Gastroesophageal sphincter (tissue), 4 donors: ENCODE results near the gene CXXC5. TPM values are rescaled to one million over a fixed set of nuclear protein-coding genes. Genes with fewer than 3 reads are reported as not detected.

ENCODE experiments used
- ATAC-seq: fragments of 150-250 bp; one replicate; pipeline ENCODE4 v1.9.1; 2016; ENCODE audit warnings: mild to moderate bottlenecking, moderate library complexity
- H3K27ac ChIP-seq, 4 donors: fragments of 200-600 bp; sonication (generic) in 3 of 4; 1 replicate in 3 of 4; 2 replicates in 1 of 4; pipeline ENCODE4 v1.5.1; 2016 to 2019
- H3K27me3 ChIP-seq: fragments of 200-600 bp; sonication (generic); one replicate; pipeline ENCODE4 v1.5.1; 2019
- H3K36me3 ChIP-seq, 2 donors: fragments of 200-600 bp; sonication (generic); one replicate each; pipeline ENCODE4 v1.5.1; 2019; ENCODE audit warnings: control low read depth in 1 of 2
- H3K4me1 ChIP-seq, 3 donors: fragments of 200-600 bp; sonication (generic); 1 replicate in 2 of 3; 2 replicates in 1 of 3; pipeline ENCODE4 v1.5.1; 2016 to 2019; ENCODE audit warnings: control low read depth in 2 of 3
- H3K4me3 ChIP-seq, 2 donors: fragments of 200-600 bp; sonication (generic); one replicate each; pipeline ENCODE4 v1.5.1; 2019; ENCODE audit warnings: mild to moderate bottlenecking in 1 of 2, moderate library complexity in 1 of 2
- H3K9me3 ChIP-seq, 3 donors: fragments of 200-600 bp; sonication (generic); one replicate each; pipeline ENCODE4 v1.5.1; 2017 to 2019; ENCODE audit warnings: control low read depth in 2 of 3
- CTCF ChIP-seq, 4 experiments: fragments of 200-600 bp in 2 of 4; fragments of 450-650 bp in 2 of 4; sonication (generic) in 1 of 4; IDR thresholded peaks; one replicate each; pipeline ENCODE4 v1.5.1; 2017 to 2019; ENCODE audit warnings: antibody characterized with exemption in 4 of 4, mild to moderate bottlenecking in 2 of 4, moderate library complexity in 2 of 4
- EP300 ChIP-seq: sonication (generic); formaldehyde crosslinking; IDR thresholded peaks from one replicate; pipeline ENCODE4 v1.6.1; 2017; ENCODE audit warnings: antibody characterized with exemption, mild to moderate bottlenecking
- POLR2A ChIP-seq, 2 donors: fragments of 450-650 bp; IDR thresholded peaks; one replicate each; pipeline ENCODE4 v1.6.1; 2017; ENCODE audit warnings: antibody characterized with exemption in 2 of 2, mild to moderate bottlenecking in 2 of 2, moderate library complexity in 1 of 2
- POLR2AphosphoS5 ChIP-seq: sonication (generic); formaldehyde crosslinking; IDR thresholded peaks from one replicate; pipeline ENCODE4 v1.6.1; 2017; ENCODE audit warnings: antibody characterized with exemption
- WGBS, 2 donors: methylation state at CpG; one replicate each; pipeline ENCODE4 v1.1.5; 2018; ENCODE audit warnings: low coverage in 1 of 2; 5-methylcytosine and 5-hydroxymethylcytosine counted together
- total RNA-seq, 4 donors: library from RNA; depleted of rRNA; stranded (reverse); fragments of >200 nt; gene quantifications; one replicate each; pipeline ENCODE4 v1.1.0, GENCODE V29; 2016

CXXC5 gene
- total RNA-seq, 4 donors from 2014 or later, result 30.0 to 50.7 (median 35.1) TPM

DNA sequence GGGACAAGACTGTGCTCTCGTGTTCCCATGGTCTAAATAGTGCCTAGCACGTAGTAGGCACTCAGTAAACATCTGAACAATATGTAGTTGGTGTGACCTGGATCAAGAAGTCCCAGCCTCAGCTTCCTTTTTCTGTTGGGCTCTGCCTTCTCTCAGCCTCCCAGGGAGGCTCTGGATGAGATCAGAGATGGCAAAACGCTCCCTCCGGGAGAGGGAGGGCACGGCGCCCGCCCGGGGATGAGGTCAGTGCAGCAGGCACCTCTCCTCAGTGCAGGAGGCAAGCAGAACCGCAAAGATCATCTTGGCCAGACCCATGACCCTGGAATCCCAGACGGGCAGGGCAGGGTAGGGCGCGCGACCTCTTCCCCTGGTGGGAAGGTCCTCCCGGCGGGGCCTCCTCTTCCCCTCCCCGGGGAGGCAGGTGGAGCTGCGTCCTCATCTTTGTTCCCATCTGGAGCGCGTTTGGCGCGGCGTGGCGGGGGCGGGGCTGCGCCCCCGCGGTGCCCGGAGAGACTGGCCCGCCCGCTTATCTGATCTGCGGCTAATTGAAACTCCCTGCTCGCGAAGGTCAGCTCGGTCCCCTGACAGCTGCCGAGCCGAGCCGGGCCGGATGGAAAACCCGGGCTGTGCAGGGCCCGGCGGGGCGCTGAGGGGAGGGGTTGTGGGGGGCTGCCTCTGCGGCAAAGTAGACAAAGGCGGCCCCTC is 60.9 kb downstream of the CXXC5 start:
- ATAC-seq, result peak; percentile 64
- H3K36me3 ChIP-seq, result no peaks in the 10 kb centered on the region
- H3K27ac ChIP-seq, result peak overlapping the region in 3 of 4 donors; percentile 69 to 76 (median 75)
- H3K27me3 ChIP-seq, result no peaks in the 10 kb centered on the region
- no peaks in the 10 kb centered on the region for H3K9me3 ChIP-seq
- peaks cover 0 to 43% (median 21%) of the 10 kb centered on the region in 3 donors for H3K4me1 ChIP-seq
- TF ChIP-seq POLR2AphosphoS5 (peak; percentile 63), EP300 (no peak), CTCF (IDR thresholded peaks at IDR 0.05) (no peak), POLR2A (IDR thresholded peaks at IDR 0.05) (no peak)
- WGBS, 2 donors, result 55% methylated on average over 2 of the region's 44 CpGs; no CpG with 5 or more reads in 1 of the 2 donors
- H3K4me3 ChIP-seq, result peak overlapping the region; percentile 1 to 61

DNA sequence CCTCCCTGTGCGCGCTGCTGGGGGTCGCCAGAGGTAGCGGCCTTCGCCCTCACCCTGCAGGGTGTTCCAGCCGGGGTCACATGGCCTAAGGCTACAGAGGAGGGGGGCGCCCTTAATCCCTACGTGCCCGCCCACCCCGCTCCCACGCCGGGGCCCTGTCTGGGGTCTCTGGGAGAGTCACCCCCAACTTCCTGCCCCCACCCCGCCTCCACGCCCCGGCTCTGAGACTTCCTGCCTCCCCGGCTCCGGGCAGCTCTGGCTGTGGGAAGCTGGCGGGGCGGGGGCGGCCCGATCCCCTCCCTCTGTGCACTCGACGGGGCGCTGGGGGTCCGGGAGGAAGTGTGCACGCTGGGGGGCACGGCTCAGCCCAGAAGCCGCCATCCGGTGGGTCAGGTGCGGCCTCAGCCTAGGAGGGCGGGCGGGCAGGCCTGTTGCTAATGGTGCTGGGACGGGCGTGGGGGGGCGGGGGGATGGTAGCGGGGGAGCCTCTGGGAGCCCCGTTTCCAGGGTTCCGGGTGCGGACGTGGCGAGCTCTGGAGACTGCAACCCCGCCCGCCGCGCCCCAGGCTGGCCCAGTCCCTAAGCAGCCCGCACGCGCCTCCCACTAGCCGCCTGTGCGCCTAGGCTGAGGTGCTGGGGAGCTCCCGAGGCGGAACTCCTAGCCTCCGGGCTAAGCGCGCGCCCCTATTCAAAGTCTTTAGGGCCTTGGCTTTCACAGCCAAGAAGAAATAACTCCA is 61.6 kb downstream of the CXXC5 start:
- peak; percentile 26 for ATAC-seq
- Histone ChIP-seq H3K36me3 (no peaks in the 10 kb centered on the region), H3K27me3 (no peaks in the 10 kb centered on the region), H3K9me3 (no peaks in the 10 kb centered on the region), H3K4me3 (peak overlapping the region; percentile 1 to 61), H3K27ac (peak overlapping the region in 3 of 4 donors; percentile 69 to 76 (median 75)), H3K4me1 (peaks cover 0 to 43% (median 21%) of the 10 kb centered on the region in 3 donors)
- no CpG with 5 or more reads among the region's 56 CpGs for WGBS, 2 donors
- TF ChIP-seq POLR2A (IDR thresholded peaks at IDR 0.05), result no peak
- TF ChIP-seq CTCF (IDR thresholded peaks at IDR 0.05), result no peak
- no peak for TF ChIP-seq POLR2AphosphoS5
- TF ChIP-seq EP300, result no peak

GRCh38 chr5:139710319-139711066 is 62.3 kb downstream of the CXXC5 start:
- no peaks in the 10 kb centered on the region for H3K27me3 ChIP-seq
- no peaks in the 10 kb centered on the region for H3K36me3 ChIP-seq
- peak overlapping the region in 3 of 4 donors; percentile 55 to 76 (median 75) for H3K27ac ChIP-seq
- 0 to 24% methylated on average over 6 to 14 of the region's 60 CpGs for WGBS, 2 donors
- no peak for TF ChIP-seq POLR2AphosphoS5
- no peak for TF ChIP-seq POLR2A (IDR thresholded peaks at IDR 0.05)
- TF ChIP-seq EP300, result no peak
- TF ChIP-seq CTCF (IDR thresholded peaks at IDR 0.05), result no peak
- peaks cover 0 to 43% (median 21%) of the 10 kb centered on the region in 3 donors for H3K4me1 ChIP-seq
- peak overlapping the region; percentile 26 to 61 for H3K4me3 ChIP-seq
- ATAC-seq, result peak; percentile 35
- no peaks in the 10 kb centered on the region for H3K9me3 ChIP-seq

- Histone ChIP-seq H3K36me3 (no peaks in the 10 kb centered on the region), H3K4me1 (peaks cover 0 to 43% (median 21%) of the 10 kb centered on the region in 3 donors), H3K27ac (peak overlapping the region in 3 of 4 donors; percentile 55 to 76 (median 75)), H3K27me3 (no peaks in the 10 kb centered on the region), H3K4me3 (peak overlapping the region; percentile 26 to 61), H3K9me3 (no peaks in the 10 kb centered on the region)
- 11% methylated on average over 8 of the region's 68 CpGs; no CpG with 5 or more reads in 1 of the 2 donors for WGBS, 2 donors
- ATAC-seq, result peak; percentile 29
- TF ChIP-seq EP300, result no peak
- TF ChIP-seq CTCF (IDR thresholded peaks at IDR 0.05), result peak in 1 of 4 experiments; percentile 7
Observed at GRCh38 chr5:139711067-139711905, 63.1 kb downstream of the CXXC5 start.
